Natural killer cell (primary cell): ENCODE measurements around the gene UBA6. TPM values are rescaled to one million over a fixed set of nuclear protein-coding genes. Genes with fewer than 3 reads are reported as not detected.

ENCODE experiments used
- ATAC-seq, 3 donors: fragments of 150-1000 bp in 2 of 3; fragments of 200-7000 bp in 1 of 3; cut with Tn5 transposase; 1 replicate in 1 of 3; 2 replicates in 2 of 3; pipeline ENCODE4 v1.10.0; 2021; ENCODE audit warnings: mild to moderate bottlenecking in 2 of 3, moderate library complexity in 2 of 3
- DNase-seq, 2 donors: peaks; one replicate each; pipeline versions ENCODE4 v3.0.0 to v3.0.0-alpha.2; 2013 to 2021; ENCODE audit warnings: mixed read lengths in 1 of 2
- H3K27ac ChIP-seq: one replicate; pipeline ENCODE4 v1.5.1; 2013; ENCODE audit warnings: mild to moderate bottlenecking, low read length
- H3K27me3 ChIP-seq: one replicate; pipeline ENCODE4 v1.6.1; 2013; ENCODE audit warnings: low read length; ENCODE audit not compliant: control insufficient read depth, insufficient read depth
- H3K36me3 ChIP-seq: one replicate; pipeline ENCODE4 v1.6.1; 2013; ENCODE audit warnings: low read length; ENCODE audit not compliant: control insufficient read depth, insufficient read depth
- H3K4me1 ChIP-seq: one replicate; pipeline ENCODE4 v1.6.1; 2013; ENCODE audit warnings: low read length; ENCODE audit not compliant: control insufficient read depth, insufficient read depth
- H3K4me3 ChIP-seq: one replicate; pipeline ENCODE4 v1.5.1; 2013; ENCODE audit warnings: low read length
- H3K9me3 ChIP-seq: one replicate; pipeline ENCODE4 v1.6.1; 2013; ENCODE audit warnings: low read length; ENCODE audit not compliant: control insufficient read depth, insufficient read depth
- H3K27ac Mint-ChIP-seq, 2 donors: one replicate each; pipeline ENCODE4 v1.8.0; 2022; ENCODE audit warnings: mild to moderate bottlenecking in 2 of 2, mixed read lengths in 2 of 2, moderate library complexity in 1 of 2
- H3K27me3 Mint-ChIP-seq, 2 donors: one replicate each; pipeline ENCODE4 v1.8.0; 2022; ENCODE audit warnings: low read depth in 2 of 2, mixed read lengths in 2 of 2
- H3K36me3 Mint-ChIP-seq: one replicate; pipeline ENCODE4 v1.8.0; 2022; ENCODE audit warnings: mixed read lengths
- H3K4me1 Mint-ChIP-seq, 2 donors: one replicate each; pipeline ENCODE4 v1.8.0; 2022; ENCODE audit warnings: mixed read lengths in 2 of 2
- H3K4me3 Mint-ChIP-seq: one replicate; pipeline ENCODE4 v1.8.0; 2022; ENCODE audit warnings: mild to moderate bottlenecking, moderate library complexity, mixed read lengths
- H3K9me3 Mint-ChIP-seq, 2 donors: one replicate each; pipeline ENCODE4 v1.8.0; 2022; ENCODE audit warnings: mixed read lengths in 2 of 2
- CTCF ChIP-seq: fragments of 200-600 bp; IDR thresholded peaks from one replicate; pipeline ENCODE4 v1.8.0; 2022; ENCODE audit warnings: antibody characterized with exemption
- WGBS: methylation state at CpG from one replicate; pipeline ENCODE4 v1.1.7; 2013; ENCODE audit warnings: missing lambda C conversion rate; ENCODE audit not compliant: insufficient coverage; 5-methylcytosine and 5-hydroxymethylcytosine counted together
- intact Hi-C: fragments of 100-400 bp; cut with micrococcal nuclease; formaldehyde crosslinking; loops from one replicate; pipeline ENCODE4 v1.14.2; 2022
- total RNA-seq, 4 donors: library from RNA; stranded (reverse); fragments of 120-200 nt in 1 of 4; gene quantifications; one replicate each; pipeline versions ENCODE4 v1.2.3 to v1.2.4, GENCODE V29; 2013 to 2022

The UBA6 gene
- total RNA-seq, 3 donors from 2014 or later (not counting 1 experiment from before 2014, with no cell fraction given), result 54.3 to 77.7 (median 55.3) TPM

- no peak for TF ChIP-seq CTCF
- DNase-seq (no peak), ATAC-seq (no peak)
- Histone ChIP-seq H3K9me3 (no peaks in the 10 kb centered on the region), H3K4me1 (no peaks in the 10 kb centered on the region), H3K4me3 (no peak overlapping the region), H3K36me3 (peaks cover 41% of the 10 kb centered on the region), H3K27ac (no peak overlapping the region), H3K27me3 (no peaks in the 10 kb centered on the region)
- intact Hi-C loops, result no loop called here
- no CpG with 5 or more reads among the region's 2 CpGs for WGBS
- Mint-ChIP-seq H3K4me1 (peaks cover 13 to 14% of the 10 kb centered on the region in 2 donors), H3K36me3 (peaks cover 10% of the 10 kb centered on the region), H3K27me3 (no peaks in the 10 kb centered on the region), H3K9me3 (no peaks in the 10 kb centered on the region), H3K27ac (no peak overlapping the region), H3K4me3 (no peak overlapping the region)
These were observed 22.3 kb downstream of the UBA6 start for GRCh38 chr4:67678612-67679011.

- peaks cover 21% of the 10 kb centered on the region for H3K36me3 Mint-ChIP-seq
- H3K4me3 Mint-ChIP-seq, result no peak overlapping the region
- Histone ChIP-seq H3K27me3 (no peaks in the 10 kb centered on the region), H3K27ac (no peak overlapping the region), H3K9me3 (no peaks in the 10 kb centered on the region), H3K36me3 (peaks cover 70% of the 10 kb centered on the region), H3K4me1 (no peaks in the 10 kb centered on the region), H3K4me3 (no peak overlapping the region)
- H3K27ac Mint-ChIP-seq, result no peak overlapping the region
- intact Hi-C loops, result no loop called here
- TF ChIP-seq CTCF, result no peak
- H3K27me3 Mint-ChIP-seq, result no peaks in the 10 kb centered on the region
- H3K4me1 Mint-ChIP-seq, result no peaks in the 10 kb centered on the region
- DNase-seq (no peak), ATAC-seq (no peak)
- 94% methylated on average over 2 of the region's 2 CpGs for WGBS
- H3K9me3 Mint-ChIP-seq, result no peaks in the 10 kb centered on the region
These were observed 26.9 kb downstream of the UBA6 start for GRCh38 chr4:67674098-67674497.

- Mint-ChIP-seq H3K4me1 (no peaks in the 10 kb centered on the region), H3K9me3 (no peaks in the 10 kb centered on the region), H3K36me3 (peaks cover 21% of the 10 kb centered on the region), H3K27ac (no peak overlapping the region), H3K27me3 (no peaks in the 10 kb centered on the region), H3K4me3 (no peak overlapping the region)
- no peak overlapping the region for H3K4me3 ChIP-seq
- DNase-seq (no peak), ATAC-seq (no peak)
- no peak overlapping the region for H3K27ac ChIP-seq
- H3K27me3 ChIP-seq, result no peaks in the 10 kb centered on the region
- no peaks in the 10 kb centered on the region for H3K4me1 ChIP-seq
- intact Hi-C loops, result no loop called here
- 86% methylated on average over 1 of the region's 3 CpGs for WGBS
- no peaks in the 10 kb centered on the region for H3K9me3 ChIP-seq
- H3K36me3 ChIP-seq, result peaks cover 65% of the 10 kb centered on the region
- no peak for TF ChIP-seq CTCF
These were observed 32.6 kb downstream of the UBA6 start for GRCh38 chr4:67668315-67668714.

GRCh38 chr4:67660418-67660817 lies 40.5 kb downstream of the UBA6 start:
- TF ChIP-seq CTCF, result no peak
- WGBS, result 100% methylated on average over 4 of the region's 4 CpGs
- Mint-ChIP-seq H3K36me3 (peaks cover 22% of the 10 kb centered on the region), H3K27ac (no peak overlapping the region), H3K4me3 (no peak overlapping the region), H3K4me1 (peaks cover 8 to 14% of the 10 kb centered on the region in 2 donors), H3K9me3 (peaks cover 2% of the 10 kb centered on the region in 2 donors), H3K27me3 (no peaks in the 10 kb centered on the region)
- Histone ChIP-seq H3K9me3 (peaks cover 8% of the 10 kb centered on the region), H3K27ac (no peak overlapping the region), H3K4me3 (no peak overlapping the region), H3K4me1 (no peaks in the 10 kb centered on the region), H3K36me3 (peaks cover 54% of the 10 kb centered on the region), H3K27me3 (no peaks in the 10 kb centered on the region)
- no peak for DNase-seq
- no peak for ATAC-seq
- intact Hi-C loops, result no loop called here
